ENCODE data around the gene TACC2. TPM values are rescaled to one million over a fixed set of nuclear protein-coding genes. Genes with fewer than 3 reads are reported as not detected.

The TACC2 gene
- total and polyA plus RNA-seq, 2 donors (not counting 3 experiments of a cell fraction or from before 2014, with no cell fraction given) = 14.4 to 46.2 TPM

GRCh38 chr10:122286867-122287266 is 297.9 kb downstream of the TACC2 start:
- DNase-seq (ENCODE audit: low read depth, low spot score) = no peak
- Histone ChIP-seq H2AFZ (ENCODE audit: low read depth, low read length) (no peak overlapping the region), H3K9me1 (replicated peaks; ENCODE audit: control insufficient read depth, extremely low read depth, insufficient read depth, low read length) (no peaks in the 10 kb centered on the region), H3K9ac (replicated peaks; ENCODE audit: extremely low read depth, insufficient read depth, low read length) (no peak overlapping the region), H3K79me2 (ENCODE audit: control insufficient read depth, insufficient read depth, low read length) (no peaks in the 10 kb centered on the region), H3K27me3 (ENCODE audit: control insufficient read depth in 2 of 2, insufficient read depth in 2 of 2, low read length in 2 of 2) (no peaks in the 10 kb centered on the region), H3K4me1 (ENCODE audit: control insufficient read depth, extremely low read depth, insufficient read depth, low read length) (peaks cover 2% of the 10 kb centered on the region), H3K9me3 (replicated peaks; ENCODE audit: control insufficient read depth, insufficient read depth, low read length) (no peaks in the 10 kb centered on the region), H4K20me1 (replicated peaks; ENCODE audit: control insufficient read depth, extremely low read depth, insufficient read depth, low read length) (no peaks in the 10 kb centered on the region), H3K4me2 (ENCODE audit: insufficient read depth, low read length) (no peak overlapping the region), H3K36me3 (ENCODE audit: control insufficient read depth in 2 of 2, extremely low read depth in 1 of 2, insufficient read depth in 2 of 2, low read length in 2 of 2) (no peaks in the 10 kb centered on the region), H3K4me3 (replicated peaks in 1 of 3; ENCODE audit: insufficient read depth in 1 of 3, low read depth in 1 of 3, low read length in 3 of 3) (no peak overlapping the region), H3K27ac (ENCODE audit: insufficient read depth, low read depth, low read length) (no peak overlapping the region)
- TF ChIP-seq GATA2 (IDR thresholded peaks at IDR 0.05; ENCODE audit: insufficient read depth, insufficient read length, low read depth, low read length) = no peak
- TF ChIP-seq FOS (IDR thresholded peaks at IDR 0.05; ENCODE audit: borderline replicate concordance, insufficient read depth, low read length) = no peak
- no peak for TF ChIP-seq JUN (IDR thresholded peaks at IDR 0.05; ENCODE audit: borderline replicate concordance, insufficient read depth, insufficient read length, low read depth)
- TF ChIP-seq CTCF (IDR thresholded peaks at IDR 0.05; ENCODE audit: extremely low read depth in 1 of 2, insufficient read depth in 1 of 2, low read depth in 1 of 2, low read length in 2 of 2) = no peak
- TF ChIP-seq POLR2A (IDR thresholded peaks at IDR 0.05; ENCODE audit: low read depth, low read length) = no peak
- TF ChIP-seq POLR2AphosphoS5 (IDR thresholded peaks at IDR 0.05; ENCODE audit: insufficient read depth, low read depth, low read length) = no peak
- TF ChIP-seq MAX (IDR thresholded peaks at IDR 0.05; ENCODE audit: insufficient read depth, insufficient read length) = no peak
- TF ChIP-seq MYC (IDR thresholded peaks at IDR 0.05; ENCODE audit: low read depth, low read length) = no peak
- TF ChIP-seq EZH2 (IDR thresholded peaks at IDR 0.05; ENCODE audit: borderline replicate concordance, low read depth, low read length, severe bottlenecking) = no peak
- dilution Hi-C loops (cut with MboI; ENCODE audit: extremely low pct_ligation_motif_present, low sequenced_read_pairs) = loop anchor here (25.0 kb wide), 1 partner anchor 150 kb away; no protein-coding TSS in a partner anchor
- ChIA-PET POLR2A (no interaction called here), CTCF (interaction anchor here (1.0 to 1.9 kb wide), 2 partner anchors 12 to 19 kb away, joined by 3 to 8 read pairs; no protein-coding TSS in a partner anchor)
- intact Hi-C loops (cut with micrococcal nuclease) = no loop called here
- no peak for FAIRE-seq
- BruUV-seq (replicated peaks) = no TSS peak
